Naive thymus-derived CD8-positive, alpha-beta T cell (primary cell): Measurements from ENCODE around the gene TTC16. TPM values are rescaled to one million over a fixed set of nuclear protein-coding genes. Genes with fewer than 3 reads are reported as not detected.

Source experiments
- ATAC-seq, 2 donors: fragments of 150-1000 bp; cut with Tn5 transposase in 1 of 2; sonication (Bioruptor Pico), chemical (Tn5 transposase) in 1 of 2; 1 replicate in 1 of 2; 2 replicates in 1 of 2; pipeline ENCODE4 v1.10.0; 2021; ENCODE audit warnings: mild to moderate bottlenecking in 2 of 2, moderate library complexity in 2 of 2
- POLR2A ChIA-PET: fragments of 350-600 bp; sonication (Branson Sonifier 250); formaldehyde crosslinking; loops from one replicate; lab custom pipeline; 2021; ENCODE audit warnings: antibody characterized with exemption; lab: Charles Lee
- DNase-seq, 10 donors: peaks; one replicate each; pipeline versions ENCODE4 v3.0.0 to v3.0.0-alpha.2; 2020 to 2022
- H3K27ac Mint-ChIP-seq, 10 donors: one replicate each; pipeline ENCODE4 v1.8.0; 2020 to 2022; ENCODE audit warnings: mild to moderate bottlenecking in 10 of 10, mixed read lengths in 10 of 10, moderate library complexity in 4 of 10, inconsistent platforms in 1 of 10
- H3K27me3 Mint-ChIP-seq, 5 donors: one replicate each; pipeline ENCODE4 v1.8.0; 2021 to 2022; ENCODE audit warnings: mixed read lengths in 5 of 5
- H3K36me3 Mint-ChIP-seq, 3 donors: one replicate each; pipeline ENCODE4 v1.8.0; 2020 to 2022; ENCODE audit warnings: mixed read lengths in 3 of 3, mild to moderate bottlenecking in 2 of 3, inconsistent platforms in 1 of 3
- H3K4me1 Mint-ChIP-seq, 4 donors: one replicate each; pipeline ENCODE4 v1.8.0; 2021 to 2022; ENCODE audit warnings: mixed read lengths in 4 of 4
- H3K4me3 Mint-ChIP-seq, 10 donors: one replicate each; pipeline ENCODE4 v1.8.0; 2020 to 2022; ENCODE audit warnings: mild to moderate bottlenecking in 10 of 10, mixed read lengths in 10 of 10, moderate library complexity in 6 of 10, inconsistent platforms in 1 of 10
- H3K9me3 Mint-ChIP-seq, 9 donors: one replicate each; pipeline ENCODE4 v1.8.0; 2020 to 2022; ENCODE audit warnings: mixed read lengths in 9 of 9, mild to moderate bottlenecking in 3 of 9, inconsistent platforms in 1 of 9, moderate library complexity in 1 of 9
- polyA plus RNA-seq, 3 donors: library from polyadenylated mRNA; unstranded; fragments of 300-500 nt; fragmentation: Illumina TruSeq; gene quantifications; one replicate each; pipeline ENCODE4 v1.2.3, GENCODE V29; 2021
- total RNA-seq, 8 experiments: library from RNA in 2 of 8; stranded (reverse) in 2 of 8; gene quantifications; one replicate each; pipeline ENCODE4 v1.2.3 and lab custom pipeline; 2021 to 2026

Gene TTC16
- total and polyA plus RNA-seq, 5 experiments from 2014 or later, result 1.8 to 8.2 (median 4.4) TPM

- Mint-ChIP-seq H3K9me3 (no peaks in the 10 kb centered on the region), H3K27me3 (peaks cover 0 to 1% (median 0%) of the 10 kb centered on the region in 5 donors), H3K4me1 (peaks cover 7 to 20% (median 14%) of the 10 kb centered on the region in 4 donors), H3K36me3 (peaks cover 4 to 28% (median 7%) of the 10 kb centered on the region in 3 donors), H3K4me3 (peak overlapping the region; percentile 80 to 98 (median 96)), H3K27ac (peak overlapping the region; percentile 82 to 98 (median 94))
- POLR2A ChIA-PET, result interaction anchor here (1.0 to 3.8 kb wide), 27 partner anchors 8 to 540 kb away, joined by 3 to 54 read pairs (median 5); partner anchors contain the start of genes CDK9, GOLGA2, LRSAM1 and PTRH1
- ATAC-seq, result no peak
- DNase-seq, result no peak
Measured at GRCh38 chr9:127735530-127736185, 19.8 kb downstream of the TTC16 start.

GRCh38 chr9:127738666-127739065 is 22.8 kb downstream of the TTC16 start:
- no peak overlapping the region for H3K4me3 Mint-ChIP-seq
- POLR2A ChIA-PET, result interaction anchor here (0.7 kb wide), 1 partner anchor 17 kb away, joined by 3 read pairs; no protein-coding TSS in a partner anchor
- no peaks in the 10 kb centered on the region for H3K9me3 Mint-ChIP-seq
- H3K27me3 Mint-ChIP-seq, result peaks cover 0 to 1% (median 0%) of the 10 kb centered on the region in 5 donors
- DNase-seq, result no peak
- H3K36me3 Mint-ChIP-seq, result peaks cover 4 to 40% (median 7%) of the 10 kb centered on the region in 3 donors
- H3K27ac Mint-ChIP-seq, result peak overlapping the region in 8 of 10 donors; percentile 27 to 91 (median 82)
- H3K4me1 Mint-ChIP-seq, result peaks cover 7 to 17% (median 12%) of the 10 kb centered on the region in 4 donors
- ATAC-seq, result no peak

- POLR2A ChIA-PET, result interaction anchor here (0.9 kb wide), 1 partner anchor 41 kb away, joined by 4 read pairs; no protein-coding TSS in a partner anchor
- ATAC-seq, result no peak
- Mint-ChIP-seq H3K27ac (peak overlapping the region in 2 of 10 donors; percentile 56 to 81), H3K9me3 (no peaks in the 10 kb centered on the region), H3K27me3 (peaks cover 0 to 1% (median 0%) of the 10 kb centered on the region in 5 donors), H3K4me3 (no peak overlapping the region), H3K36me3 (peaks cover 4 to 50% (median 7%) of the 10 kb centered on the region in 3 donors), H3K4me1 (peaks cover 3 to 10% (median 6%) of the 10 kb centered on the region in 4 donors)
- DNase-seq, result no peak
Measured at GRCh38 chr9:127739614-127740330, 23.9 kb downstream of the TTC16 start.

GRCh38 chr9:127741831-127742434 is 26.1 kb downstream of the TTC16 start:
- Mint-ChIP-seq H3K27ac (peak overlapping the region in 3 of 10 donors; percentile 65 to 77 (median 71)), H3K4me1 (peaks cover 3 to 15% (median 5%) of the 10 kb centered on the region in 4 donors), H3K4me3 (no peak overlapping the region), H3K9me3 (no peaks in the 10 kb centered on the region), H3K27me3 (no peaks in the 10 kb centered on the region), H3K36me3 (peaks cover 4 to 67% (median 8%) of the 10 kb centered on the region in 3 donors)
- ATAC-seq (no peak), DNase-seq (no peak)
- POLR2A ChIA-PET, result interaction anchor here (0.6 to 2.0 kb wide), 3 partner anchors 128 to 175 kb away, joined by 3 to 8 read pairs (median 3); no protein-coding TSS in a partner anchor

GRCh38 chr9:127742435-127743088 is 26.7 kb downstream of the TTC16 start:
- ATAC-seq (no peak), DNase-seq (no peak)
- H3K4me1 Mint-ChIP-seq, result peaks cover 6 to 16% (median 11%) of the 10 kb centered on the region in 4 donors
- H3K27me3 Mint-ChIP-seq, result no peaks in the 10 kb centered on the region
- H3K36me3 Mint-ChIP-seq, result peaks cover 4 to 73% (median 9%) of the 10 kb centered on the region in 3 donors
- peak overlapping the region in 3 of 10 donors; percentile 27 to 84 (median 39) for H3K27ac Mint-ChIP-seq
- H3K4me3 Mint-ChIP-seq, result no peak overlapping the region
- H3K9me3 Mint-ChIP-seq, result no peaks in the 10 kb centered on the region
- POLR2A ChIA-PET, result interaction anchor here (0.6 to 6.5 kb wide), 3 partner anchors 26 to 164 kb away, joined by 3 to 66 read pairs (median 8); no protein-coding TSS in a partner anchor

- Mint-ChIP-seq H3K4me3 (peak overlapping the region in 1 of 10 donors; percentile 45), H3K27ac (peak overlapping the region in 6 of 10 donors; percentile 19 to 83 (median 58)), H3K9me3 (no peaks in the 10 kb centered on the region), H3K4me1 (peaks cover 6 to 31% (median 17%) of the 10 kb centered on the region in 4 donors), H3K27me3 (no peaks in the 10 kb centered on the region), H3K36me3 (peaks cover 0 to 73% (median 2%) of the 10 kb centered on the region in 3 donors)
- POLR2A ChIA-PET, result interaction anchor here (0.9 to 6.5 kb wide), 5 partner anchors 9 to 40 kb away, joined by 3 to 66 read pairs (median 4); partner anchors contain the start of genes SH2D3C and TOR2A
- ATAC-seq (no peak), DNase-seq (no peak)
Measured at GRCh38 chr9:127744398-127745110, 28.7 kb downstream of the TTC16 start.

GRCh38 chr9:127746959-127747569 is 31.2 kb downstream of the TTC16 start:
- peak; percentile 94 to 95 for ATAC-seq
- Mint-ChIP-seq H3K36me3 (peaks cover 0 to 76% (median 7%) of the 10 kb centered on the region in 3 donors), H3K4me3 (peak overlapping the region; percentile 72 to 89 (median 86)), H3K27ac (peak overlapping the region; percentile 71 to 97 (median 96)), H3K9me3 (no peaks in the 10 kb centered on the region), H3K27me3 (no peaks in the 10 kb centered on the region), H3K4me1 (peaks cover 15 to 44% (median 27%) of the 10 kb centered on the region in 4 donors)
- POLR2A ChIA-PET, result interaction anchor here (0.5 to 6.5 kb wide), 10 partner anchors 12 to 192 kb away, joined by 3 to 66 read pairs (median 8); partner anchors contain the start of genes CDK9, PTRH1, SH2D3C and TOR2A
- peak; percentile 27 to 85 (median 64) for DNase-seq

GRCh38 chr9:127749090-127749787 is 33.4 kb downstream of the TTC16 start:
- peaks cover 0 to 70% (median 7%) of the 10 kb centered on the region in 3 donors for H3K36me3 Mint-ChIP-seq
- no peaks in the 10 kb centered on the region for H3K9me3 Mint-ChIP-seq
- H3K27me3 Mint-ChIP-seq, result no peaks in the 10 kb centered on the region
- no peak for DNase-seq
- H3K4me3 Mint-ChIP-seq, result no peak overlapping the region
- ATAC-seq, result no peak
- POLR2A ChIA-PET, result interaction anchor here (2.7 to 6.5 kb wide), 2 partner anchors 19 to 31 kb away, joined by 11 to 66 read pairs; partner anchors contain the start of gene SH2D3C
- peak overlapping the region in 6 of 10 donors; percentile 29 to 96 (median 62) for H3K27ac Mint-ChIP-seq
- peaks cover 18 to 56% (median 33%) of the 10 kb centered on the region in 4 donors for H3K4me1 Mint-ChIP-seq

GRCh38 chr9:127751269-127752054 is 35.6 kb downstream of the TTC16 start:
- Mint-ChIP-seq H3K36me3 (peaks cover 0 to 52% (median 7%) of the 10 kb centered on the region in 3 donors), H3K4me1 (peaks cover 18 to 48% (median 33%) of the 10 kb centered on the region in 4 donors)
- POLR2A ChIA-PET, result interaction anchor here (0.5 to 1.2 kb wide), 2 partner anchors 14 to 25 kb away, joined by 3 to 4 read pairs; no protein-coding TSS in a partner anchor

More at GRCh38 chr9:127751269-127752054, 35.6 kb downstream of the TTC16 start:
- no peaks in the 10 kb centered on the region for H3K9me3 Mint-ChIP-seq
- ATAC-seq (no peak), DNase-seq (no peak)
- no peaks in the 10 kb centered on the region for H3K27me3 Mint-ChIP-seq
- peak overlapping the region; percentile 20 to 87 (median 61) for H3K27ac Mint-ChIP-seq
- no peak overlapping the region for H3K4me3 Mint-ChIP-seq
